Measurements from ENCODE around the gene LRRC8B.

DNA sequence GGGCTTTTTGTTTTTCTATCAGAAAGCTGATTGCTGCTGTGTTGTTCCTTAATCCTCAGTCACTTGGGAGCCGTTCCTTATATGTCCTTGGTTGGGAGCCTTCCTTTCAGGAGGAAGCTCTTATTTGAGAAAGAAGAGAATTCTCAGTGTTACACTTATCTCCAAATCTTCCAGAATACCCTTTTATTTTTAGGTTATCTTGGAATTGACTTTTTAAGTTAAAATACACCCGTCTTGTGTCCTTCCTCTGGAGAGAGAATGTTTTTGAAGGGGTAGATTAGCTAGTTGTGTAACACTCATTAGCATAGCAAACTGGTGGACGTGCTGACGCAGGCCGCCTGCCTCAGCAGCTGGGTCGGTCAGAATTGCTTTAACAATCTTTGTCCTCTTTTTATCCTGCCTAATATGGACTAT, 42.1 kb downstream of the LRRC8B start:
- TF ChIP-seq, protein P1, sequence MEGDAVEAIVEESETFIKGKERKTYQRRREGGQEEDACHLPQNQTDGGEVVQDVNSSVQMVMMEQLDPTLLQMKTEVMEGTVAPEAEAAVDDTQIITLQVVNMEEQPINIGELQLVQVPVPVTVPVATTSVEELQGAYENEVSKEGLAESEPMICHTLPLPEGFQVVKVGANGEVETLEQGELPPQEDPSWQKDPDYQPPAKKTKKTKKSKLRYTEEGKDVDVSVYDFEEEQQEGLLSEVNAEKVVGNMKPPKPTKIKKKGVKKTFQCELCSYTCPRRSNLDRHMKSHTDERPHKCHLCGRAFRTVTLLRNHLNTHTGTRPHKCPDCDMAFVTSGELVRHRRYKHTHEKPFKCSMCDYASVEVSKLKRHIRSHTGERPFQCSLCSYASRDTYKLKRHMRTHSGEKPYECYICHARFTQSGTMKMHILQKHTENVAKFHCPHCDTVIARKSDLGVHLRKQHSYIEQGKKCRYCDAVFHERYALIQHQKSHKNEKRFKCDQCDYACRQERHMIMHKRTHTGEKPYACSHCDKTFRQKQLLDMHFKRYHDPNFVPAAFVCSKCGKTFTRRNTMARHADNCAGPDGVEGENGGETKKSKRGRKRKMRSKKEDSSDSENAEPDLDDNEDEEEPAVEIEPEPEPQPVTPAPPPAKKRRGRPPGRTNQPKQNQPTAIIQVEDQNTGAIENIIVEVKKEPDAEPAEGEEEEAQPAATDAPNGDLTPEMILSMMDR (conservative IDR thresholded peaks at IDR 0.05 in 1 of 2, IDR thresholded peaks at IDR 0.05 in 1 of 2; ENCODE audit: low read depth in 1 of 2, low read length in 2 of 2): no peak
- no peak for TF ChIP-seq EZH2 (IDR thresholded peaks at IDR 0.05; ENCODE audit: low read length, missing control alignments)

Data from fibroblast of lung (primary cell).